HG03139 (cell line): ENCODE results near the gene BTRC.

Experiments
- ATAC-seq: cut with Tn5 transposase; IDR thresholded peaks from one replicate; pipeline ENCODE4 v1.9.1; 2021; ENCODE audit not compliant: unreplicated experiment

Gene BTRC

DNA sequence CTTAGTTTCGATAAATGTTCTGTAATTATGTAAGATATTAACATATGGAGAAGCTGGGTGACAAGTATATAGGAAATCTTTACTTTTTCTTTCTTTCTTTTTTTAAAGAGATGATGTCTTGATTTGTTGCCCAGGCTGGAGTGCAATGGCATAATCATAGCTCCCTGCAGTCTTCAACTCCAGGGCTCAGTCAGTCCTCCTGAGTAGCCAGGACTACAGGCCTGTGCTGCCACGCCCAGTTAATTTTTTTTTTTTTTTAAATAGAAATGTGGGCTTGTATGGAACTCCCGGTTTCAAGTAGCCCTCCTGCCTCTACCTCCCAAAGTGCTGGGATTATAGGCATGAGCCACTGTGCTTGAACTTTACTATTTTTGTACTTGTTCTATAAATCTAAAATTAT is 122.4 kb downstream of the BTRC start:
- ATAC-seq = no peak

DNA sequence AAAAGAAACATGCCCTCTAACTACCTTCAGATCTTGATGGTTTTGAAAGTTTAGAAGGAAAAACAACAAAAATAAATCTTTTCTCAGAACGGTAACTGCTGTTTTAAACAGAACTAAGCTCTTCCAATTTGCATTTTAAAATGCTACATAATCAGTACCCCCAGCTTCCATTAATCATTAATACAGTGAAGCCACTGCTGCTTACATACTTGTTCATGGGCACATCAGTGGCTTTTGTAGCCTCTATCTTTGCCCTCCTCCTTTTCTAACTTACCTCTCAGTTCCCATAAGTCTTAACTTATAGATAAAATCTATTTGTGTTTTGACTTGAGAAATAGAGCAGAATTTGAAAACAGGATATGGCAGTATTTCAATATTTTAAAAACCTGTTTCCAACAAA is 125.0 kb downstream of the BTRC start:
- ATAC-seq = no peak

DNA sequence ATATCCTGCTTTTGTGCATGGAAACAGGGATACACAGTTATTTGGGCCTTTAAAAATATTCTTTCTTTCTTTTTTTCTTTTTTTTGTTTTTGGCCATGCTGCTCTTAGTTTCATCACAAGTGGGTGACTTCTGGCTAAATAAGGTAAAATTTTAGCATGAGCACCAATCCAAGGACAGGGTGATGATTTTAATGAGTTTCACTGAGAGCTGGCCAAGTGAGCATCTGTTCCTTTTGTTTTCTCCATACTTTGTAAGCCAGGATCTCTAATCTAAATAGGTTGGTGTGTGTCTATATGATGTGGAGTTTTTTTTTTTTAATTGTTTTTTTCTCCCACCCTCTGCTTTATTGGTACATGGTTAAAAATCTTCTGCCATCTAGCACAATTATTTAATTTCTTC is 127.3 kb downstream of the BTRC start:
- ATAC-seq = no peak

DNA sequence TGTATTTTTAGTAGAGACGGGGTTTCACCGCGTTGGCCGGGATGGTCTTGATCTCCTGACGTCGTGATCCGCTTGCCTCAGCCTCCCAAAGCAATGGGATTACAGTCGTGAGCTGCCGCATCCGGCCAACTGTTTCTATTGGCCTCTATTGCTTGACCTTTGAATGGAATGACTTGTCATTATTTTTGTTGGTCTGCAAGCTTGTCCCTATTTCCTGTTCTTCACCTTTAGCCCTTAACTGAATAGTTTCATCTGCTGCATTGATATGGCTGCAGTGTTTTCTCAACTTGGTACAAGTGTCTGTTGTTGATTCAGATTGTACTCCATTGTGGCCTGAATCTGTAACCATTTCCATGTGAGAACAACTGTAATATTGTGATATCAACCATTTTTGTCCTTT is 128.6 kb downstream of the BTRC start:
- ATAC-seq = no peak

DNA sequence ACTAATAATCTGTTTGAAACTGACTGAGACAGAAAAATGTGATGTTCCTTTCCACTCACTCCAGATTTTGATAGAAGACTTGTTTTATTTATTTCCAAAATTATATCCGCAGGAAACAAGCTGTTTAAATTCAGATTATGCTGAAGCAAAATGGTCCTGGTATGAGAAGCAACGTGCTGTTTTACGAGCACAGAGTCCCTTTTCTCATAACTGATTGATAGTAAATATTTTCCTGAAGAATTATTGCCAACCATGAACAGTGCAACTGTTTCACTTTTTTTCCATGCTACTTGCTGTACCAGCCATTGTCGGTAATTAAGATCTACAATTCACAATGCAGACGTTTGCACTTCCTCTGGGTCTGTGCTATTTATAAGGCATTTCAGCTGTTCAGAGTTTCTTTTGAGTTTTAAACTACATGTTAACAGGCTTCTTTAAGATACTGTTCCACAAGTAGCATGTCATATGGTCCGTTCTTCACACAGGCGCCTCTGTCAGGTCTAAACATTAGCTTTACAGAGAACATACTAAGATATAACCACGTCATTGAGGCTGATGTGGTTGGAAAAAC is 130.3 kb downstream of the BTRC start:
- ATAC-seq = no peak

DNA sequence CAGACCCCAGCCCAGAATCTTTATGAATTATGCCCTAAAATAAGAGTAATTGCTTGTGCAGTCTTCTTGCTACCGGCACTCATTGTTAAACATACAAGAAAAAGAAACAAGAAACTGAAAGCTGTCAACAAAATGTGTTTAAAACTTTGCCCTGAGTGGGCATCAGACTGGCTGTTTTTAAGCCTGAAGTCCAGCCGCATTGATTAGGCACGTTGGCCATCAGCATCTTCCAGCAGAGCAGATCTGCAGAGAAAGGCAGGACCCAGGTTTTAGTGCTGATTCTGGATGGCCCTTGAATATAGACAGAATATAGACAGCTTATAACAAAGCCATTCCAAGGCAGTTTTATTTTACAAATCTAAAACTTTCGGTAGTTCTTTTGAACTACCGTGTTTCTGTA is 131.2 kb downstream of the BTRC start:
- no peak for ATAC-seq

DNA sequence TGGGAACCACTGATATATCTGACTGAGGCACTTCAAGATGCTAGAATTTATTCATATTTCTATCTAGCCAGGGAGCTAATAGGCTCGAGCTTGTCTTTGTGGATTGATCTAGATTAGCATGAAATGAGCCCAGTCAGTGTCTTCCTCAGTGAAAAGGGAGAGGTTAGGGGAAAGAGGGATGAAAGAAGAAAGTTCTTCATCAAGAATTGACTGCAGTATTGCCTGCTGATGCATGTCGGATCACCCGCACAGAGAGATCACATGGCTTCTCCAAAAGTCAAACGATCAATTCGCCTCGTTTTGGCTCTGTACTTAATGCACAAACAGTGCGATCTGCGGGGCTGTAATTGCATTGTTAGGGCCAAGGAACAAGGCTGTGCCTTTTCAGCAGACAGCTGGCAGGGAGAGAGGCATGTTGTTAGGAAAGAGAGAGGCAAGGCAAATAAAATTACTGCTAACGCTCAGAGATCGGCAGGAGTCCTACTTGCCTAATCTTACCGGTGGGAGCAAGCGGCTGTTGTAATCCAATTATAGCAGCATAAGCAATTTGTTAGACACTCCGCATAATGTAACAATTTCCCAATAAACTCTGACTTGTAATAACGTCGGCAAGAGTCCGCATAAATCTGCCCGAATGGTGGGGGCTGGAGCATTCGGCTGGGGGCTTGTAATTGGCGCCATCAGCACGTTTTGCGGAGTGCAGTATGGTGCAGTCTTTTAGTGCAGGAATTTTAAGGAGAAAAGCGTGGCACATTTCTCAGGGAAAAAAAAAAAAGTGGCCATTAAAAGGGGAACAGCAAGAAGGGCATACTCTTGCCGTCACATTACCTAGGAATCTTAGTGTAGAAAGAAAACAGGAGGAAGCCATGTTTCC is 132.0 kb downstream of the BTRC start:
- ATAC-seq = no peak

DNA sequence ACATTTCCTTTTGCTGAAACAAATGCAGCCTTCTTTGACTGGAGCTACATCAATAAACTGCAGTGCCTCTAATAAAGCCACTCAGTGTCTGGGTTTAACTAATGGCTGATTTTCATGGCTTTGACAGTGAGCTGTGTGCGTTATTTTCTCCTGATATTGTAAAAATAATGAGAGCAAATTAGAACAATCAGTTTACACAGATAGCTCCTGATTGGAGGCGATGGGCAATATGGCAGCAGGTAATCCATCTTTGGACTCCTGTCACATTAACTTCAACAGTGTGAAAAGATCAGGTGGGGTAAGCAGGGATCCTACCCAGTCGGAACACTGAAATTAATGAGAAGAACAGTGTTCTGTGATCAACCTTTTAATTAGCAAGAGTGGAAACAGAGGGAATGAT is 133.4 kb downstream of the BTRC start:
- no peak for ATAC-seq

DNA sequence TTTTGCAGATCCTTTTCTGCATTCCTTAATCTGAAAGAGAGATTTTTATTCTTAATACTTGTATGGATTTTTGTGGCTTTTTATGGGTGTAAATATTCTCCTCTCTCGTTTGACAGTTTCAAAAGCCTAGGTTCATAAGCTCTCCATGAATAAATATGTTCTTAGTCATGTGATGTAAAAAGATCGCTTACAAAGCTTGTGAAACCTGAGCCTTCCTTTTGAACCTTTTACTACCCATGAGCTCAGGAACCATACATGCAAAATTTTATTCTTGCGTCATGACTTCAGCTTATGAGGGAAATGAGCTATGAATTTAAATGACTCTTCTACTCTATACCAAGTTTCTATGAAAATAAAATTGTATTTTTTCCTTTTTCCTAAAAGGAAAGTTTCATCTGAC is 135.4 kb downstream of the BTRC start:
- ATAC-seq = no peak

DNA sequence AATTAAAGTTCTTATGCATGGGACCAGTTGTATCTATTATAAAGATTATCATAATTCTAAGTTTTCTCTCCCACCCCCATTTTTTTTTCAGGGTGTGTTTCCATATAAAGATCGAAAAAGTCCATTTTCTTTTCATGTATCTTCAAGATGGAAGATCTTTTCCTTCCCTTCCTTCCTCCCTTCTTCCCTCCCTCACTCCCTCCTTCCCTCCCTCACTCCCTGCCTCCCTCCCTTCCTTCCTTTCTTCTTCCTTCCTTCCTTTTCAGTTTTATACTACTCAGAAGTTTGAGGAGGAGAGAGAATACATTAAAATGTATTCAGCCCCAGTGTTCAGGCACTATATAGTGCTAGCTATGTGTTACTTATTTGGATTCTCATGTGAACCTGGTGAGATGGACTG is 136.1 kb downstream of the BTRC start:
- ATAC-seq = no peak

DNA sequence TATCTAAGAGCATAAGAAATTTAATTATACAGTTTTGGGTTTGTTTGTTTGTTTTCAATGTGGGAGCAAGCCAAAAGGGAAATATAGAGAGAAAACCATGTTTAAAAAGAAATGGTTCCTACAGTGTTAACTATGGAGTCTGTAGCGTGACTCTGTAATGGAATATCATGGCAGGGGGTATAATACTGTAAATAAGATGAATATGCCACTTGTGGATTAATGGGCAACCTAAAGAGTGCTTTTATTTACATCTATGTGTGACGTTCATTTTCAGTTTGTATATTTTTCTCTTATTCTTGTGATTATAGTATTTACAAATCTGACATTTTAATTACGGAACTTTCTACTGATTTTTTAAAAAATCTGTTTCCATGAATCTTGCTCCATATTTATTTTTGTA is 138.2 kb downstream of the BTRC start:
- no peak for ATAC-seq

DNA sequence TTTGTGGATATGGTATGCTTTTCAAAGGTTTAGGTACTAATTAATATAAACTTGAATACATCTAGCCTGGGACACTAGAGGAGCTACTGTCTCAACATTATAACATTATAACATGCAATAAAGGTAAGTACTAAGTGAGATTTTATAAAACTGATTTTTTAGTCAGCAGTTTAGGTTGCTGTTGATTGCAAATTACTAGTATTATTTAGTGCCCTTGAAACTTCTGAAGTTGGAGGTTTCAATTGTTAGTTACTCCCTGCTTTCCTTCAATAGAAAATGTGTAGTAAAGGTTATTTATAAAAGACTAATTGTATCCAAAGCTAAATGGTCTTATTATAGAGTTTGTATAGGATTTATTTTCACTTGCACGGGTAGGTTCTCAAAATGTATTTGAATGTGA is 138.8 kb downstream of the BTRC start:
- ATAC-seq = no peak

DNA sequence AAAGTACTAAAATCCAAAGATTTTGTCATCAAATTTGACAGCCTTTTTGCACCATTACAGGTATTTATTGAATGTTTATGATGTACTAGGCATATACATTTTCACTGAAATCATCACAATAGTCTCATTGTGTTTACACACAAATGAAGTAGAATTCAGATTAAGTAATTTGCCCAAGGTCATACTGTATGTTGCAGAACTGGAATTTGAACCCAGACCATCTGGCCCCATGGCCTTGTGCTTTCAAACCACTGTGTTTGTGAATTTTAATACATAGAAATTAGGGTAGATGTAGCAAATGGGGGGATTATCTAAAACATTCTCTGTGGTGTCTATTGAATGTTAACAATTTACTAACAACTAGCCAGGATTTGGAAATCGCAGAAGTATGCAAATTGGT is 139.3 kb downstream of the BTRC start:
- no peak for ATAC-seq

DNA sequence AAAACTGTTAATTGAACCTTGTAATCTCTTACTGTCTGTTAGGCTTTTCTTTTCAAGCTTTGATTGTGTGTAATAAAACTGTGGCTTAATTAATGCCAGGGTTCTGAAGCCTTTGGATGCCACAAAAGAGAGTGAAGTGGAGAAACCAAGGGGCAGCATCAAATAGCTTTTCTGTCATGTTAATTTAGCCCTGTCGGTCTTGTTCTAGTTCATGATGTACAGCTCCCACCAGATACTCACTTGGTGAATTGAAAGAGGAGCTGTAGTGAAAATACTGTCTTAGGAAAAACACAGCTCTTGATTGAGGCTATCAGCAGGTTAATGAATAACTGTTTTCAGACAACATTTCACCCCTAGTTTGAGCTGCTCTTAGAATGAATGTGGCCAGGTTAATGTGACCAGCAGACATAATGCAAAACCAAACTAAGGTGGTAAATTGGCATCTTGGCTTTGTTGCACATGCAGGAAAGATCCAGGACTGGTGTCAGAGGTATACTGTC is 139.9 kb downstream of the BTRC start:
- no peak for ATAC-seq

DNA sequence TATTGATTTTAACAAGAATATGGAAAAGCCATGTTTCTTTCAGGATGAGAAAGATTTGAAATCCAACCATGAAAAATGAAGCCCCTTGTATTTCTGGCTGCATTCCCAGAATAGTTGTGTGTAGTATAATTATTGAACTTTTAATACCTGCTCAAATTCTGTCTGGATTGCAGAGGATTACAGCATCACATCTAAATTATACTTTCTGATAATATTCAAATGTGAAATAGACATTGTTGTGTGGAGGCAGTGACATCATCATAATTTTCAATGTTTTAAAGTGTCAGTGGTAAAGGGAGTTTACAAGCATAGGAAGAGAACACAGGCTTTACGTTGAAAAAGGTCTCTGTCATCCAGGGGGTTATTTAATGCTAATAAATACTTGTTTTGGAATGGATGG is 140.7 kb downstream of the BTRC start:
- ATAC-seq = no peak

DNA sequence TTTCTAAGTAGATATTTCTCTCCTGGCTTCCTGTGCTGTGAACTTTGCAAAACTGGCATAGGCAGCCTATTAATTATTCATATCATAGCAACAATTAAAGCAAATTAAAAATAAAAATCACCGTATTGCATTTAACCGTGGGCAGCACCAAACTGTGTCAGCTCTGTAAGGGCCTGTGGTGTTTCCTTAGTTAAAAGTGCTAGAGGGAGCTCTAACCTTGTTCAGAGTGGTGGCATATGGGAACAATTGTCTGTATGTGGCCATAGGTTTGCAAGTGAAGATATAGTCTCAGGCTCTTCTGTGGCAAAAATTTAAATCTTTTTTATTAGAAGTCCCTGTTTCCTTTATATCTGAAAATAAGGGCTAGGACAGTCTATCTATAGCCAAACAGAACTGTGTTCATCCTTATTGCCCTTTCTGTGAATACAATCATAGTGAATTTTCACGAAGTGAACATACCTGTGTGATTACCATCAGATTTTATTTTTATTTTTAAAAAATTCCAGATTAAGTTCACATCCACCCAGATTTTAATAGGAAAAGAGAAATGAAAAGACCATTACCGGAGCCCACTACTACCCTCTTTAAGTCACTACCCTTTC is 141.5 kb downstream of the BTRC start:
- no peak for ATAC-seq

DNA sequence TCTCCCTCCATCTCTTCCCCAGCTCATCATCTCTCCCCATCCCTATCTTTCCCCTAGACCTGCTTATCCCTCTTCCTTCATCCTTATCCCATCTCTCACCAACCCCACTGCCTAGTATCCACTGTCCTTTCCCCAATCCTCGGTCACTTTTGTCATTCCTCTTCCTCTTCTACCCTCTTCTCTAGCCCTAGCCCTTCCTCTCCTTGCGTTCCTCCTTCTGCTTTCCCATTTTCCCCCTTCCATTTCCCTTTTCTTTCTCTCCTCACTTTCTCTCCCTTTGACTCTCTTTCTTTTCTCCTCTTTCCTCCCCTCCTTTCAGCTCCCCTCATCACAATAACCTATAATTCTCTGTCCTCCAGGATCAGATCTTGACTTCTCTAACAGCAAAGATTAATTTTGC is 150.5 kb downstream of the BTRC start:
- ATAC-seq = no peak

DNA sequence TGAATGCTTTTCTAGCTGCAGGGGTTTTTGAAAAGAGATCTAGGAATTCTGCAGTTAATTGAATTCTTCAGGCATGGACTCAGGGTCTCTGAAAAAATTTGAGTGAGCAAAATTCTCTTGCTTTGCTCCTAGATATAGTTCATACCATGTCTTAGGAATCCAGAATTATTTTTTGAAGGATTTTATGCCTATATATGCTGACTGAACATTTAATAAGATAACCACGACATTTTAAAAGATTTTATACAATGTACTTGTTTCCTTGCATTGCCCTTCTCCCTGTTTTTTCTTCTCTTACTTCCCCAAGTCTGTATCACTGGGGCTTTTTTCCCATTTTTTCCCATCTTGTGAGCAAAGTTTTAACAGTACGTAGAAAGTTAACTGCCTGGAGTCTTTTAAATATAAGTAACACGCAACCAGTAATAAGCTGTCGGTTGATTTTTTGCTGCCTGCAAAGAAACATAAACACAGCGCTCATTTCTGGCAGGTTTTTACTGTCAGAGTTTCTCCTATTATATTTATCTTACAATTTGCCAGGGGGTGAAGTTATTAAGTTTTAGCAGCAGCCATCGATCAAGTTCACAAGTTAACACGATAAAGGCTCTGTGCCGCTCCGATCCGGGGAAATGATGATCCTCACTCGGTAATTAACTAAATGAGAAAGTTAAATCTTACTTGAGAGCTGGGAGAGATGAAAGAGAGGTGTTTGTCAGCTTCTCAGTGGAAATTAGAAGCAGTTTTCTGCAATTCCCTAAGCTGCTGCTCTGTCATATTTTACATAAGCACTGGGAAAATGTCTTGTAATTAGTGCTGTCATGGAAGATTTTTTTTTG is 153.1 kb downstream of the BTRC start:
- no peak for ATAC-seq

DNA sequence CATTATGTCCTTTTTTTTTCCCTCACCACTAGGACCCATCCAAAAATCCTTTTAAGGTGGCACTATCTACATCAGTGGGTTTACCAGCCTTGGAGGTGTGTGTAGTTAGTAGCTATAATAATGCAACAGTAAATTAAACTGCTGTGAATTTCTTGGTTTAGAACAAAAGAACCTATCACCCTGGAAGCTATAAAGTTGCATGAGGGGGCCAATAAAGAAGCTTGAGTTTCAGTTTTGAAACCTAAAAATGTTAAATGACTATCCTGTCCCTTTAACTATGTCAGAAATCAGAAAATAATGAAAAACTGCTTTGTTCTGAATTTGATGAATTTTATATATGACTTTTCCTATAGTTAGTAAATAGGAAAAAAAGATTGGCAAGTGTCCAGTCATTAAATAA is 153.9 kb downstream of the BTRC start:
- ATAC-seq = no peak

DNA sequence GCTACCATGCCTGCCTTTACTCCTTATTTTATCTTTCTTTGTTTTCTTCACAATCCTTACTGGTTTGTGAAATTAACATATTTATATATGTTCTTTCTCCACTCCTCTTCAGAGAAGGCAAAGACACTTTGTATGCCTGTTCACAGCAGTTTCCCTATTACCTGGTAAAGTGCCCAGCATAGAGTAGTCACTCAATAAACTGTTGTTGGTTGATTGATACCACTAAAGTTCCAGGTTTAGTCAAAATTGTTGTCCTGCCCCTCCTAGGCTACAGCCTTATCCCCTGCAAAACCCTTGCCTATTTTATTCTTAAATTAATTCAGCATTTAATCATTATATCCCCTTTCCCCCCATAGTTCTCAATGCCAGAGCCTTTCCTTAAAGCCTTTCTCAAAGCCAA is 158.0 kb downstream of the BTRC start:
- no peak for ATAC-seq

DNA sequence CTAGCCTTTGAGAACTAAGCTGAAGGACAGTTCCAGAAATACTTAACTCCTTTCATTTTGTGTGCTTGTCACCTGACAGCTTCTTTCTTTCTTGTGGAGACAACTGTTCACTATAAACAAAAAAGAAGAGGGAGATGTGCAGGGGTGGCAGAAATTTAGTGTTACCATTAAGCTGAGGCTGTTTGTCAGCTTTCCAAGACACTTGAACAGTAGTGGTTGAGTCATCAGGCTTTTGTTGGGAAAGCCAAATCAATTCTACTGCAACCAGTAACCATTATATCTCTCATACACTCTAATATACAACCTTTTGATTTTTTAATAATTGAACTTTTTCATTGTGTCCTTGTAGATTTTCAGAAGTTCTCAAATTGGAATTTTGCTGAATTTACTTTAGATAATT is 158.8 kb downstream of the BTRC start:
- ATAC-seq = no peak
